Right atrium auricular region (tissue), 2 donors: ENCODE measurements around the gene SELENOM. TPM values are rescaled to one million over a fixed set of nuclear protein-coding genes. Genes with fewer than 3 reads are reported as not detected.

Experiments used
- DNase-seq: peaks from one replicate; pipeline ENCODE4 v3.0.0-alpha.2; 2019; ENCODE audit warnings: low spot score
- H3K27ac ChIP-seq, 2 donors: fragments of 200-600 bp; sonication (generic); 1 replicate in 1 of 2; 2 replicates in 1 of 2; pipeline ENCODE4 v1.5.1; 2016 to 2019
- H3K27me3 ChIP-seq, 2 donors: fragments of 200-600 bp; sonication (generic); one replicate each; pipeline versions ENCODE4 v1.5.1 to v1.6.0; 2017 to 2019
- H3K36me3 ChIP-seq: fragments of 200-600 bp; sonication (generic); one replicate; pipeline ENCODE4 v1.5.1; 2016
- H3K4me1 ChIP-seq, 2 donors: fragments of 200-600 bp; sonication (generic); one replicate each; pipeline versions ENCODE4 v1.5.1 to v1.6.0; 2017 to 2019
- H3K4me3 ChIP-seq, 2 donors: fragments of 200-600 bp; sonication (generic); 1 replicate in 1 of 2; 2 replicates in 1 of 2; pipeline ENCODE4 v1.5.1; 2017 to 2019; ENCODE audit warnings: mild to moderate bottlenecking in 1 of 2, moderate library complexity in 1 of 2
- H3K9me3 ChIP-seq, 2 donors: fragments of 200-600 bp; sonication (generic); one replicate each; pipeline ENCODE4 v1.5.1; 2019
- CTCF ChIP-seq, 2 donors: fragments of 200-600 bp; sonication (generic); IDR thresholded peaks; one replicate each; pipeline ENCODE4 v1.5.1; 2019; ENCODE audit warnings: antibody characterized with exemption in 2 of 2
- total RNA-seq, 2 donors: library from RNA; depleted of rRNA; stranded (reverse); fragments of >200 nt; gene quantifications; one replicate each; pipeline ENCODE4 v1.1.0, GENCODE V29; 2016

The SELENOM gene
- total RNA-seq, 2 donors from 2014 or later, result 133 to 358 TPM

GRCh38 chr22:31126128-31126868 is 18.9 kb upstream of the SELENOM start:
- no peak overlapping the region for H3K4me3 ChIP-seq
- TF ChIP-seq CTCF (IDR thresholded peaks at IDR 0.05), result no peak

GRCh38 chr22:31125521-31126117 is 18.3 kb upstream of the SELENOM start:
- no peak for TF ChIP-seq CTCF (IDR thresholded peaks at IDR 0.05)
- no peaks in the 10 kb centered on the region for H3K9me3 ChIP-seq
- no peak overlapping the region for H3K27ac ChIP-seq
- H3K27me3 ChIP-seq, result no peaks in the 10 kb centered on the region
- H3K4me1 ChIP-seq, result peaks cover 0 to 28% of the 10 kb centered on the region in 2 donors
- no peak overlapping the region for H3K4me3 ChIP-seq
- DNase-seq, result no peak
- H3K36me3 ChIP-seq, result peaks cover 7% of the 10 kb centered on the region

More at GRCh38 chr22:31126128-31126868, 18.9 kb upstream of the SELENOM start:
- no peak overlapping the region for H3K27ac ChIP-seq
- no peak for DNase-seq
- H3K9me3 ChIP-seq, result no peaks in the 10 kb centered on the region
- H3K4me1 ChIP-seq, result peaks cover 0 to 28% of the 10 kb centered on the region in 2 donors
- peaks cover 7% of the 10 kb centered on the region for H3K36me3 ChIP-seq
- H3K27me3 ChIP-seq, result no peaks in the 10 kb centered on the region

- no peak overlapping the region for H3K27ac ChIP-seq
- no peak overlapping the region for H3K4me3 ChIP-seq
- H3K9me3 ChIP-seq, result no peaks in the 10 kb centered on the region
- DNase-seq, result no peak
- TF ChIP-seq CTCF (IDR thresholded peaks at IDR 0.05), result no peak
- peaks cover 2% of the 10 kb centered on the region for H3K36me3 ChIP-seq
- peaks cover 0 to 32% of the 10 kb centered on the region in 2 donors for H3K4me1 ChIP-seq
- no peaks in the 10 kb centered on the region for H3K27me3 ChIP-seq
These were observed 17.6 kb upstream of the SELENOM start for GRCh38 chr22:31124811-31125465.

GRCh38 chr22:31124290-31124689 is 16.9 kb upstream of the SELENOM start:
- Histone ChIP-seq H3K9me3 (no peaks in the 10 kb centered on the region), H3K36me3 (no peaks in the 10 kb centered on the region), H3K4me1 (peaks cover 0 to 38% of the 10 kb centered on the region in 2 donors), H3K27ac (no peak overlapping the region), H3K27me3 (no peaks in the 10 kb centered on the region), H3K4me3 (no peak overlapping the region)
- no peak for TF ChIP-seq CTCF (IDR thresholded peaks at IDR 0.05)
- DNase-seq, result no peak

GRCh38 chr22:31123292-31123602 is 15.9 kb upstream of the SELENOM start:
- H3K4me3 ChIP-seq, result peak overlapping the region; percentile 56 to 58
- DNase-seq, result no peak
- TF ChIP-seq CTCF (IDR thresholded peaks at IDR 0.05), result no peak

More at GRCh38 chr22:31123292-31123602, 15.9 kb upstream of the SELENOM start:
- peaks cover 0 to 47% of the 10 kb centered on the region in 2 donors for H3K4me1 ChIP-seq
- no peaks in the 10 kb centered on the region for H3K36me3 ChIP-seq
- H3K27me3 ChIP-seq, result no peaks in the 10 kb centered on the region
- peak overlapping the region; percentile 83 to 95 for H3K27ac ChIP-seq
- H3K9me3 ChIP-seq, result no peaks in the 10 kb centered on the region
